Measurements from ENCODE around the gene ZNF407.
"Not testable (repeated sequence)": the region's sequence is repeated elsewhere in the genome, so short reads cannot be mapped to it uniquely, and the experiment has no call there.

Gene ZNF407

DNA sequence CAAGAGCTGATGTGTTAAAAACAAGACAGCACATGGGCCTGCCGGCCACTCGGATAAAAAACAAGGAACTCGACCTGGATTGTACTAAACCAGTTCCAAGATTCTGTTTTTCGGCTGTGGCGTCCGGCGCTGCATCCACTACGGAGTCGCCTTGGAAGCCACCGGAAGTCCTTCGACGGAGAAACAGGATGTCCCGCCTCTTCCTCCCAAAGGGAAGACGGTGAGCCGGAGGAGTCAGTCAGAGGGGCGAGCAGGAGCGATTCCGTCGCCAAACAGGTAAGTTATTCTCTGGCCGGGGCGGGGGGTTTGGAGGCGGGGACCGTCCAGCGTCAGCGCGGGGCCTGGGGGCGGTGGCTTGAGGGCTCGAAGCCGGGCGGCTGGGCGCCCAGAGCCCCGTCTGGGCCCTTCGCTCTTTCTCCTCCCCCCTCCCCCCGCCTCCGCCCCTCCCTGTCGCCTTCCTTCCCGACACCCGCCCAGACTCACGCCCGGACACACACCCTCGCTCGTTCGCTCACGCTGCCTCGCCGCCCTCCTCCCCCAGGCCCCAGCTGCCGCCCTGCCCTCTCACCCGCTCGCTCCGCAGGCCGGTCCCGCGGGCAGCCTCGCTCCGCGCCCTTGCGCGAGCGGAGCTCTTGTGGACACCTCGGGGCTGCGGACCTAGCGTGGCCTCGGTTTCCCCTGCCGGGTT, at the start of gene ZNF407:
TSS of gene ZNF407 (plus strand) at position 209 of the 688 bp plus-strand sequence. CDS start 33,150 bp downstream, outside the sequence.
- DNase-seq: peak; percentile 85

DNA sequence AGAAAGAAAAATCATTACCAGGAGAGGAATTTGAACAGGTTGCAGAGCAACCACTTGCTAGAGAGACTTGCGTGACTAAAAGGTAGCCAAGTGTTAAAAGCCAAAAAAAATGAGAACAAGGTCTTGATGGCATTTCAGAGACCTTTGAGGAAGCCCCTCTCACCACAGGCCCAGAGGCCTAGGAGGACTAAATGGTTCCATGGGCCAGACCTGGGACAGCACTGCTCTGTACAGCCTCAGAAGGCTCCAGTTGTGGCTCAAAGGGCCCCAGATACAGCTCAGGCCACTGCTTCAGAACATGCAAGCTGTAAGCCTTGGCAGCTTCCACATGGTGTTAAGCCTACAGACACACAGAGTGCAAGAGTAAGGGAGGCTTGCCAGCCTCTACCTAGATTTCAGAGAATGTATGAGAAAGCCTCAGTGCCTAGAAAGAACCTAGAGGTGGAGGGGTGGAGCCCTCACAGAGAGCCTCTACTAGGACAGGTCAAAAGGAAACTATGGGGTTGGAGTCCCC, 48.0 kb upstream of the ZNF407 start:
- DNase-seq: no peak

DNA sequence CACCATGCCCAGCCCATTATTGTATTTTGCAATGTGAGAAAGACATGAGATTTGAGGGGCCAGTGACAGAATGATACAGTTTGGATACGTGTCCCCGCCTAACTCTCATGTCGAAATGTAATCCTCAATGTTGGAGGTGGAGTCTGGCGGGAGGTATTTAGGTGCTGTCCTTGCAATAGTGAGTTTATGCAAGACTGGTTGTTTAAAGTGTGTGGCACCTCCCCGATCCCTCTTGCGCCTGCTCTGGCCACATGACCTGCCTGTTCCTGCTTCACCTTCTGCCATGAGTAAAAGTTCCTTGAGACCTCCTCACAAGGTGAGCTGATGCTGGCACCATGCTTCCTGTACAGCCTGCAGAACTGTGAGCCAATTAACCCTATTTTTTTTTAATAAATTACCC, 46.8 kb upstream of the ZNF407 start:
- DNase-seq: no peak

- no peak for DNase-seq
Measured at GRCh38 chr18:74551452-74551851, 46.2 kb upstream of the ZNF407 start.

DNA sequence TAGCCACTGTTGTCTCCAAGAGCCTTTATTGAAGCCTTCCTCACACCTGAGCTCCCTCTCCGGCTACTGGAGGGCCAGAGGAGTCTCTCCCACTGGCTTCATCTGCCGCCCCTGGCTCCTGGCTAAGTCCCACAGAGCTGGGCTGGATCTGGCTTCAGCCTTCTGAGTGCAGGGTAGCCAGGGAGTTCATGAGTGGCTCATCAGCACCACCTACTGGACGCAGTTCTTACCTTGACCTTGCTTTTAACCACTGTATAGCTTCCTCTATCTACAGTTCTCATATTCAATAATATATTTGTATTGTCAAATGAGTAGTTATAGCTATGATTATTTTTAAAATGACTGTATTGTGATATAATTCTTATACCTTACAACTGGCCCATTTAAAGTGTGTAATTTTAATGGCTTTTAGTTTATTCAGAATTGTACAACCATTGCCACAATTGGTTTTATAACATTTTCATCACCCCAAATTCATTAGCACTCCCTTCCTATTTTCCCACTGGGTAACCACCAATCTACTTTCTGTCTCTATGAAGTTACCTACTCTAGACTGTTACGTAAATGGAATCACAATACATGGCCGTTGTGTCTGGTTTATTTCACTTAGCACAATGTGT, 45.6 kb upstream of the ZNF407 start:
- DNase-seq: peak; percentile 76

DNA sequence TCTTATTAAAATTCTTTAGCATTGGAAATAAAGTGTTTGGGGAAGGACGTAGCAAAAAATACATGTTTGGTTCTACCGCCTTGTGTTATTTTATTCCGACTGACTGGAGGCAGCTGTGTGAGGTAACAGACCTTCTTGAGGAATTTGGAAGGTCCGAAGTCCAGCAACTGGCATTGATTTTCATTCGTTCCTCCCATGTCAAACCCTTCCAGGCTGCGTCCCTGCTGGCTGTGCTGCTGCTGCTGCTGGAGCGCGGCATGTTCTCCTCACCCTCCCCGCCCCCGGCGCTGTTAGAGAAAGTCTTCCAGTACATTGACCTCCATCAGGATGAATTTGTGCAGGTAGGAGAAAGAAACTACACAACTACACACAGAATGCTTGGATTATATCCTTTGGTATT, 41.5 kb upstream of the ZNF407 start:
- no peak for DNase-seq

- DNase-seq: no peak
Measured at GRCh38 chr18:74558096-74558495, 39.6 kb upstream of the ZNF407 start.

GRCh38 chr18:74562131-74562730, 35.4 kb upstream of the ZNF407 start:
- no peak for DNase-seq

GRCh38 chr18:74562775-74563174, 34.9 kb upstream of the ZNF407 start:
- DNase-seq: no peak

- no peak for DNase-seq
Measured at GRCh38 chr18:74563999-74564398, 33.7 kb upstream of the ZNF407 start.

DNA sequence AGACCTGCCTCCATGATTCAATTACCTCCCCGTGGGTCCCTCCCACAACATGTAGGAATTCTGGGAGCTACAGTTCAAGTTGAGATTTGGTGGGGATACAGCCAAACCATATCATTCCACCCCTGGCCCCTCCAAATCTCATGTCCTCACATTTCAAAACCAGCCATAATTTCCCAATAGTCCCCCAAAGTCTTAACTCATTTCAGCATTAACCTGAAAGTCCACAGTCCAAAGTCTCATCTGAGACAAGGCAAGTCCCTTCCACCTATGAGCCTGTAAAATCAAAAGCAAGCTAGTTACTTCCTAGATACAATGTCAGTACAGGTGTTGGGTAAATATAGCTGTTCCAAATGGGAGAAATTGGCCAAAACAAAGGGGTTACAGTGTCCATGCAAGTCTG, 32.5 kb upstream of the ZNF407 start:
- not testable (repeated sequence) for DNase-seq

DNA sequence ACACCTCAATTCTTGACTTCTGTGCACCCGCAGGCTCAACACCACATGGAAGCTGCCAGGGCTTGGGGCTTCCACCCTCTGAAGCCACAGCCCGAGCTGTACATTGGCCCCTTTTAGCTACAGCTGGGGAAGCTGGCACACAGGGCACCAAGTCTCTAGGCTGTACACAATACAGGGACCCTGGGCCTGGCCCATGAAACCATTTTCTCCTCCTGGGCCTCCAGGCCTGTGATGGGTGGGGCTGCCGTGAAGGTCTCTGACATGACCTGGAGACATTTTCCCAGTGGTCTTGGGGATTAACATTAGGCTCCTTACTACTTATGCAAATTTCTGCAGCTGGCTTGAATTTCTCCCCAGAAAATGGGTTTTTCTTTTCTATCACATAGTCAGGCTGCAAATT, 31.7 kb upstream of the ZNF407 start:
- DNase-seq: not testable (repeated sequence)

DNA sequence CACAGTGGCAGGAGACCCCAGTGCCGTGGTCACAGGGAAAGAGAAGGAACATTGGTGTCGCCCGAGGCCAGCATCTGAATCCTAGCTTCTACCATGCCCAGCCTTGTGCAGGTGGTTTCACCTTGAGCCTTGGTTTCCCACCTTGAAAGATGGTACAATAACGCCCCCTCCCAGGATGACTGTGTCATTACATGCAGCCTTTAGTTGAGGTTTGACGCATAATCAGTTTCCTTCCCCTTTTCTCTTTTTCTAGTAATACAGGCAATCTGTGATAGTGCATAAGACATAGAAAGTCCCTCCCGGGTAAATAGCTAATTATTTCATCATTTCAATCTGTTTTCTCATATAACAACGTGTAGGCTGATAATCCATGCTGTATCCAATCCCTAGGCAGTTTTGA, 29.8 kb upstream of the ZNF407 start:
- DNase-seq: no peak

DNA sequence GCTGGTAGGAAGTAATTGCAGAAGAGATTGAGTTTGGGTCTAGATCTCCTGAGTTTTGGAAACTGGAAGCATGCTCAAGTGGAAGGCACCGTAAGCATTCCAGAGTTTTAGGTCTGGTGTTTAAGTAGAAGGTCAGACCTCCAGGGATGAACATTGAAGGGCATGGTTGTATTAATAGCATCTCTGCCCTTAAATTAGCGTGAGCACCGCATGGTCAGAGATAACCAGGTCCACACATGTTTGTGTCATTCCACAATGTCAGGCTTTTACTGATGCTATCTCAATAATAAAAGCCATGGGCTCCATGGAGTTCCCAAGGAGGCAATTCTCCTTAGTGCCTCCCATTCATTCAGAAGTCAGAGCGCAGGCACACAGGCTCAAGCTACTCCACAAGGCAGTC, 28.3 kb upstream of the ZNF407 start:
- DNase-seq: no peak

DNA sequence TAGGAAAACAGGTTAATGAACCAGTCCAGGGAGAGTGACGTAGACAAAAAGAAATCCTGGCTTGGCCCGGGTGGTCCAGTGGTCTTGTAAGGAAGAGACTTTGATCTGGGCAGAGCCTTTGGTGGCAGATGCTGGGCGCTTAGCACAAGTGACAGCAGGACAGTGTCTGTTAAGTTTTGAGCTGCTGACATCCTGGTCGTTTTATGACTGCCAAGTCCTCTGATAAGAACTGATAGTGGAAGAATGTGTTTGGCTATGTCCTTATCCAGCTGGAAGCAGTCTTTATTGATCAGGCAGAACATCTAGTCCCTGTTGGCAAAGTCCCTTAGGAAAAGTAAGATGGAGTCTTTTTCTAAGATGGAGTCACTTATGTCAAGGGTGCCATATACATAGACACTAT, 27.4 kb upstream of the ZNF407 start:
- no peak for DNase-seq

- no peak for DNase-seq
Measured at GRCh38 chr18:74571895-74572680, 25.6 kb upstream of the ZNF407 start.

DNA sequence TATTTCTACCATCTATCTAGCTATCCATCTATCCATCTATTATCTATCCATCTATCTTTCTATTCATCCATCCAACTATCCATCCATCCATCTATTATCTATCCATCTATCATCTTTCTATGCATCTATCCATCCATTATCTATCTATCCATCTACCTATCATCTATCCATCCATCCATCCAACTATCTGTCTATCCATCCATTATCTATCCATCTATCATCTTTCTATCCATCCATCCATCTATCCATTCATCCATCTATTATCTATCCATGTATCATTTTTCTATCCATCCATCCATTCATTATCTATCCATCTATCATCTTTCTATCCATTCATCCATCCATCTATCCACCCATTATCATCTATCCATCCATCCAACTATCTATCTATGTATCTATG, 24.6 kb upstream of the ZNF407 start:
- no peak for DNase-seq

- DNase-seq: no peak
Measured at GRCh38 chr18:74574916-74575315, 22.8 kb upstream of the ZNF407 start.

GRCh38 chr18:74577019-74577418, 20.7 kb upstream of the ZNF407 start:
- DNase-seq: no peak

DNA sequence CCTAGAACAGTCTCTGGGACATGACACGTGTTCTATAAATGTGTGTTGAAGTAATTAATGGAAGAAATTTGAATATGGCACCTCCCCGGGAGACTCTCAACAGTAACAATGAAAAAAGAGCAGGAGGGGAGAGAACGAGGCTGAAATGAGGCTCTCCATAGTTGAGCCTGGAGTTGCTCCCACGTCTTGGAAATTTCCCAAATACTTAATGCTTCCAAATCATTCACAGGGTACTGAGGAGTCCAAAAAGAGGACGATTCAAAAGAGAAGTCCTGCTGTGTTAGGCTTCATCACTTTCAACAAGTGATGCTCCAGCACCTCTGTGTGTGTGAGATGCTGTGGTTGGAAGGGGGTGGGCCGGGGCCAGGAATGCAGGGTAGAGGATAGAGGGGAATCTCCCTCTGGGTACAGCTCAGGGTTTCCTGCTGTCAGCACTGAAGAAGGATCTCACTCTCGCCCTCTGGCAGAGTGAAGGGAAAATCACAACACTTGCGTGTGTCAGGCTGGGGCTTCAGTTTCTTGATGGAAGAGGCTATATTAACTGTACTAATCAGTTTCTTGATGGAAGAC, 18.1 kb upstream of the ZNF407 start:
- no peak for DNase-seq

GRCh38 chr18:74582642-74583041, 15.0 kb upstream of the ZNF407 start:
- DNase-seq: no peak

DNA sequence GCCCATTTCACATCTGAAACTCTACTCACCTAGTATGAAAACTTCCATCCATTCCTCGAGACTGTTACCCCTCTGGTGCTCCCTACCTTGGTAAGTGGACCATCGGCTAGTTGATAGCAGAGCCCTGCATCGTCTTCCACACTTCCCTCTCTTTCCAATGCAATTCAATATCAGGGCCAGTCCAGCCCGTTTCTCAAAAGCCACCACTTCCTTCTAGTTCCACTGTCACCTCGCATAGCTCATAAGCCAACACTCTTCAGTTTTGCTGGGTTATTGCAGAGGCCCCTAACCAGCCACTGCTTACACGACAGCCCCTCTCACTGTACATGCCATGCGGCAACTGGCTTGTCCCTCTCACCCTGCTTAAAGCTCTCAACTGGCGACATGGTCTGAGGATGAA, 10.2 kb upstream of the ZNF407 start:
- no peak for DNase-seq

GRCh38 chr18:74589021-74589420, 8.6 kb upstream of the ZNF407 start:
- DNase-seq: no peak

Measured in activated naive CD4-positive, alpha-beta T cell treated with anti-CD3 and anti-CD28 coated beads, Interleukin-2, amount 50 U/mL, for 16 hours (primary cell).